H1 (cell line): ENCODE results near the gene ZXDC. TPM values are rescaled to one million over a fixed set of nuclear protein-coding genes. Genes with fewer than 3 reads are reported as not detected.

ENCODE experiments used
- CTCF ChIA-PET: fragments of 300-600 bp; sonication (Branson Sonifier 250); formaldehyde crosslinking; loops from one replicate; lab custom pipeline; 2021; ENCODE audit not compliant: partially characterized antibody; lab: Charles Lee
- POLR2A ChIA-PET: fragments of 300-600 bp; sonication (Branson Sonifier 250); formaldehyde crosslinking; loops from one replicate; lab custom pipeline; 2021; ENCODE audit warnings: inconsistent platforms; ENCODE audit not compliant: partially characterized antibody; lab: Charles Lee
- DNase-seq, 2 experiments: peaks; one replicate each; pipeline versions ENCODE4 v3.0.0 to v3.0.0-alpha.2; 2010 to 2022; ENCODE audit warnings: low spot score in 2 of 2, low read depth in 1 of 2, mixed read lengths in 1 of 2
- FAIRE-seq: peaks from 2 replicates; lab custom pipeline; 2011; peaks lifted over from hg19 to GRCh38; lab: Jason Lieb, UNC
- H2AFZ ChIP-seq: 2 replicates; pipeline ENCODE4 v1.8.1; 2012; ENCODE audit warnings: low read length, inconsistent platforms
- H2AK5ac ChIP-seq: 2 replicates; pipeline ENCODE4 v1.6.1; 2013; ENCODE audit warnings: low read depth, low read length
- H2BK120ac ChIP-seq: replicated peaks from 2 replicates; pipeline ENCODE3; 2013; ENCODE audit warnings: low read depth, low read length, inconsistent platforms
- H2BK12ac ChIP-seq: 2 replicates; pipeline ENCODE4 v1.6.1; 2013; ENCODE audit warnings: low read depth, low read length
- H2BK15ac ChIP-seq: 2 replicates; pipeline ENCODE4 v1.6.1; 2013; ENCODE audit warnings: low read length
- H2BK20ac ChIP-seq: 2 replicates; pipeline ENCODE4 v1.6.1; 2013; ENCODE audit warnings: low read length
- H2BK5ac ChIP-seq: 2 replicates; pipeline ENCODE4 v1.6.1; 2013; ENCODE audit warnings: low read depth, low read length
- H3K14ac ChIP-seq: 2 replicates; pipeline ENCODE4 v1.6.1; 2013; ENCODE audit warnings: inconsistent platforms; ENCODE audit not compliant: insufficient read length
- H3K18ac ChIP-seq: 2 replicates; pipeline ENCODE4 v1.6.1; 2013; ENCODE audit warnings: low read length; ENCODE audit errors: extremely low read depth
- H3K23ac ChIP-seq: 2 replicates; pipeline ENCODE4 v1.6.1; 2013; ENCODE audit warnings: inconsistent platforms; ENCODE audit not compliant: insufficient read length
- H3K23me2 ChIP-seq: 2 replicates; pipeline ENCODE4 v1.6.1; 2013; ENCODE audit warnings: low read depth, low read length
- H3K27ac ChIP-seq: 2 replicates; pipeline ENCODE4 v1.6.1; 2011; ENCODE audit warnings: low read depth, low read length, inconsistent platforms
- H3K27me3 ChIP-seq, 4 experiments: replicated peaks in 1 of 4; 1 replicate in 1 of 4; 2 replicates in 3 of 4; pipeline versions ENCODE4 v1.6.1 to v1.8.1; 2011 to 2013; ENCODE audit warnings: low read length in 3 of 4, mild to moderate bottlenecking in 3 of 4, inconsistent platforms in 2 of 4, mixed read lengths in 2 of 4, moderate library complexity in 1 of 4; ENCODE audit not compliant: control insufficient read depth in 3 of 4, insufficient read depth in 3 of 4; ENCODE audit errors: extremely low read depth in 1 of 4
- H3K36me3 ChIP-seq, 4 experiments: 2 replicates each; pipeline versions ENCODE4 v1.6.1 to v1.8.1; 2011 to 2013; ENCODE audit warnings: mild to moderate bottlenecking in 4 of 4, low read length in 3 of 4, moderate library complexity in 2 of 4, control low read depth in 1 of 4, inconsistent platforms in 1 of 4; ENCODE audit not compliant: insufficient read depth in 4 of 4, control insufficient read depth in 2 of 4
- H3K4ac ChIP-seq: replicated peaks from 2 replicates; pipeline ENCODE3; 2013; ENCODE audit warnings: low read length, low read depth, mixed read lengths, inconsistent platforms; ENCODE audit not compliant: insufficient read length
- H3K4me1 ChIP-seq, 4 experiments: replicated peaks in 1 of 4; 1 replicate in 1 of 4; 2 replicates in 3 of 4; pipeline versions ENCODE4 v1.6.1 to v1.8.1; 2011 to 2013; ENCODE audit warnings: low read length in 3 of 4, inconsistent platforms in 2 of 4, mixed read lengths in 1 of 4; ENCODE audit not compliant: insufficient read depth in 4 of 4, control insufficient read depth in 3 of 4
- H3K4me2 ChIP-seq, 2 experiments: 2 replicates each; pipeline versions ENCODE4 v1.6.1 to v1.8.1; 2011 to 2013; ENCODE audit warnings: low read depth in 2 of 2, low read length in 2 of 2, control low read depth in 1 of 2, inconsistent platforms in 1 of 2, mild to moderate bottlenecking in 1 of 2; ENCODE audit not compliant: insufficient read depth in 1 of 2
- H3K4me3 ChIP-seq, 4 experiments: fragments of 200-600, 300-600 bp in 1 of 4; sonication (generic), shearing (Covaris generic), sonication (Bioruptor Twin) in 1 of 4; 2 replicates each; pipeline versions ENCODE4 v1.5.1 to v1.8.1; 2011 to 2016; ENCODE audit warnings: low read length in 4 of 4, low read depth in 3 of 4, control low read depth in 2 of 4, inconsistent platforms in 2 of 4, mild to moderate bottlenecking in 2 of 4, mixed read lengths in 1 of 4, moderate library complexity in 1 of 4; ENCODE audit not compliant: insufficient read depth in 2 of 4; ENCODE audit errors: extremely low read depth in 1 of 4
- H3K56ac ChIP-seq: replicated peaks from 2 replicates; pipeline ENCODE3; 2013; ENCODE audit warnings: low read depth, mild to moderate bottlenecking, mixed read lengths, low read length, inconsistent platforms; ENCODE audit not compliant: insufficient read length
- H3K79me1 ChIP-seq: 2 replicates; pipeline ENCODE4 v1.6.1; 2013; ENCODE audit warnings: low read depth, low read length, control low read depth
- H3K79me2 ChIP-seq, 2 experiments: 2 replicates each; pipeline versions ENCODE4 v1.6.1 to v1.8.1; 2012 to 2013; ENCODE audit warnings: low read length in 2 of 2, mild to moderate bottlenecking in 2 of 2, inconsistent platforms in 1 of 2; ENCODE audit not compliant: insufficient read depth in 2 of 2, control insufficient read depth in 1 of 2
- H3K9ac ChIP-seq, 4 experiments: replicated peaks in 1 of 4; 1 replicate in 1 of 4; 2 replicates in 3 of 4; pipeline versions ENCODE4 v1.6.1 to v1.8.1; 2011 to 2013; ENCODE audit warnings: low read depth in 3 of 4, low read length in 3 of 4, control low read depth in 2 of 4, mild to moderate bottlenecking in 2 of 4, moderate library complexity in 2 of 4, inconsistent platforms in 1 of 4; ENCODE audit errors: extremely low read depth in 1 of 4
- H3K9me3 ChIP-seq, 2 experiments: 2 replicates each; pipeline versions ENCODE4 v1.6.1 to v1.8.1; 2012 to 2013; ENCODE audit warnings: mild to moderate bottlenecking in 2 of 2, moderate library complexity in 2 of 2, control low read depth in 1 of 2, inconsistent platforms in 1 of 2, low read depth in 1 of 2, low read length in 1 of 2, mixed read lengths in 1 of 2; ENCODE audit not compliant: insufficient read depth in 2 of 2
- H4K20me1 ChIP-seq, 2 experiments: replicated peaks in 1 of 2; 2 replicates each; pipeline versions ENCODE3 to v1.8.1; 2011 to 2013; ENCODE audit warnings: inconsistent platforms in 2 of 2, low read length in 2 of 2, mild to moderate bottlenecking in 1 of 2; ENCODE audit not compliant: insufficient read depth in 2 of 2, control insufficient read depth in 1 of 2
- H4K5ac ChIP-seq: 2 replicates; pipeline ENCODE4 v1.6.1; 2013; ENCODE audit warnings: low read length, low read depth, mixed read lengths, inconsistent platforms; ENCODE audit not compliant: insufficient read length
- H4K8ac ChIP-seq: 2 replicates; pipeline ENCODE4 v1.8.0; 2013; ENCODE audit warnings: mild to moderate bottlenecking, moderate library complexity, low read length, inconsistent platforms; ENCODE audit not compliant: insufficient read depth; ENCODE audit errors: extremely low read depth
- H4K91ac ChIP-seq: replicated peaks from 2 replicates; pipeline ENCODE3; 2013; ENCODE audit warnings: low read length, mixed read lengths, inconsistent platforms; ENCODE audit not compliant: insufficient read length
- BACH1 ChIP-seq: IDR thresholded peaks from 2 replicates; pipeline ENCODE4 v1.6.1; 2012; ENCODE audit warnings: low read length, improper control_type of control experiment
- CTBP2 ChIP-seq: IDR thresholded peaks from 2 replicates; pipeline ENCODE4 v1.7.0; 2011; ENCODE audit warnings: borderline replicate concordance, mild to moderate bottlenecking, moderate library complexity, mixed read lengths, low read length; ENCODE audit not compliant: insufficient read depth, insufficient read length
- GTF2F1 ChIP-seq: IDR thresholded peaks from 2 replicates; pipeline ENCODE4 v1.6.1; 2012; ENCODE audit warnings: low read depth, low read length, improper control_type of control experiment, borderline replicate concordance
- KDM4A ChIP-seq: IDR thresholded peaks from one replicate; pipeline ENCODE4 v1.7.1; 2012; ENCODE audit warnings: low read depth, mild to moderate bottlenecking, moderate library complexity, low read length, inconsistent platforms; ENCODE audit not compliant: severe bottlenecking
- SP2 ChIP-seq: IDR thresholded peaks from 2 replicates; pipeline ENCODE4 v1.6.1; 2012; ENCODE audit warnings: mild to moderate bottlenecking, low read length, inconsistent platforms
- WGBS, 2 experiments: shearing (Covaris generic) in 1 of 2; methylation state at CpG; one replicate each; pipeline versions ENCODE4 v1.1.6 to v1.1.7; 2013 to 2015; ENCODE audit warnings: low lambda C conversion rate in 2 of 2, mixed read lengths in 2 of 2, inconsistent platforms in 1 of 2, low coverage in 1 of 2, missing lambda C conversion rate in 1 of 2; ENCODE audit not compliant: insufficient replicate concordance in 2 of 2, insufficient coverage in 1 of 2, insufficient read length in 1 of 2; ENCODE audit errors: extremely low coverage in 1 of 2, missing lambda C conversion rate in 1 of 2; 5-methylcytosine and 5-hydroxymethylcytosine counted together
- polyA plus RNA-seq, 7 experiments: library from polyadenylated mRNA; depleted of rRNA in 3 of 7; stranded (reverse) in 5 of 7; unstranded in 2 of 7; fragments of >200 nt in 5 of 7; fragments of 200-250 nt in 2 of 7; gene quantifications; 1 replicate in 5 of 7; 2 replicates in 1 of 7; 4 replicates in 1 of 7; pipeline versions ENCODE4 v1.2.1 to v1.2.3, GENCODE V29; 2011 to 2013; ENCODE audit warnings: missing spikeins in 2 of 7, mixed read lengths in 2 of 7
- total RNA-seq: library from RNA; stranded (reverse); fragmentation: NEBNext Ultra II Directional; extraction: Animal tissue kit (Norgen Biotek cat#: 25700); gene quantifications from 2 replicates; pipeline ENCODE4 v1.2.1, GENCODE V29; 2021
- TF ChIP-seq, protein P1 (sequence below): IDR thresholded peaks from 2 replicates; pipeline ENCODE4 v1.6.1; 2011; ENCODE audit warnings: low read length, improper control_type of control experiment

The ZXDC gene
- total and polyA plus RNA-seq, 2 of the 8 experiments (the other 6 are each of a cell fraction or from before 2014, with no cell fraction given), result 12.7 to 24.3 TPM

- Histone ChIP-seq H3K4me2 (no peak overlapping the region), H2BK20ac (no peak overlapping the region), H3K23me2 (no peaks in the 10 kb centered on the region), H3K27me3 (0 out of 7 replicates have a peak, but pooled peaks cover 0 to 1% (median 0%) of the 10 kb centered on the region in 4 experiments), H3K9ac (no peak overlapping the region), H3K23ac (no peak overlapping the region), H2BK15ac (no peak overlapping the region), H3K79me1 (no peaks in the 10 kb centered on the region), H4K91ac (no peak overlapping the region), H3K9me3 (no peaks in the 10 kb centered on the region), H3K79me2 (no peaks in the 10 kb centered on the region), H3K14ac (no peak overlapping the region), H3K27ac (no peak overlapping the region), H2BK120ac (no peak overlapping the region), H4K8ac (no peak overlapping the region), H3K56ac (no peak overlapping the region), H4K5ac (no peak overlapping the region), H2AK5ac (no peak overlapping the region), H2BK12ac (no peak overlapping the region), H3K4me3 (no peak overlapping the region), H3K4ac (no peak overlapping the region), H2BK5ac (no peak overlapping the region), H4K20me1 (no peaks in the 10 kb centered on the region), H3K18ac (no peak overlapping the region), H3K36me3 (no peaks in the 10 kb centered on the region), H2AFZ (no peak overlapping the region), H3K4me1 (peaks cover 0 to 17% (median 6%) of the 10 kb centered on the region in 4 experiments; a peak in 4 of 7 replicates)
- CTCF ChIA-PET, result interaction anchor here (0.7 to 1.5 kb wide), 6 partner anchors 10 to 65 kb away, joined by 3 to 4 read pairs (median 3); no protein-coding TSS in a partner anchor
- POLR2A ChIA-PET, result interaction anchor here (1.6 kb wide), 1 partner anchor 15 kb away, joined by 4 read pairs; no protein-coding TSS in a partner anchor
- FAIRE-seq, result no peak
- TF ChIP-seq SP2 (no peak), CTBP2 (no peak), GTF2F1 (no peak), BACH1 (no peak), KDM4A (no peak)
- TF ChIP-seq, protein P1, sequence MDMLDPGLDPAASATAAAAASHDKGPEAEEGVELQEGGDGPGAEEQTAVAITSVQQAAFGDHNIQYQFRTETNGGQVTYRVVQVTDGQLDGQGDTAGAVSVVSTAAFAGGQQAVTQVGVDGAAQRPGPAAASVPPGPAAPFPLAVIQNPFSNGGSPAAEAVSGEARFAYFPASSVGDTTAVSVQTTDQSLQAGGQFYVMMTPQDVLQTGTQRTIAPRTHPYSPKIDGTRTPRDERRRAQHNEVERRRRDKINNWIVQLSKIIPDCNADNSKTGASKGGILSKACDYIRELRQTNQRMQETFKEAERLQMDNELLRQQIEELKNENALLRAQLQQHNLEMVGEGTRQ, result no peak
- DNase-seq, result no peak
- WGBS, 2 experiments, result 89% methylated on average over 12 of the region's 15 CpGs; no CpG with 5 or more reads in 1 of the 2 experiments
Measured at GRCh38 chr3:126406389-126407296, 69.0 kb downstream of the ZXDC start.
